HEK293T (cell line): ENCODE data around the gene TRIM10.

ENCODE experiments used
- CTCF ChIA-PET: fragments of 350-600 bp; formaldehyde crosslinking; extraction: SDS; loops from one replicate; lab custom pipeline; 2021; ENCODE audit warnings: antibody characterized with exemption, inconsistent platforms; lab: Yijun Ruan, JAX
- POLR2A ChIA-PET: fragments of 350-600 bp; formaldehyde crosslinking; extraction: SDS; loops from one replicate; lab custom pipeline; 2020; ENCODE audit warnings: antibody characterized with exemption, inconsistent platforms; lab: Yijun Ruan, JAX
- DNase-seq: peaks from one replicate; pipeline ENCODE4 v3.0.0; 2012; ENCODE audit warnings: mixed read lengths; ENCODE audit errors: extremely low spot score
- ARNT ChIP-seq: fragments of 450-650 bp; IDR thresholded peaks from 2 replicates; pipeline ENCODE4 v1.6.1; 2017; ENCODE audit warnings: mild to moderate bottlenecking
- BHLHE40 ChIP-seq: fragments of 450-650 bp; IDR thresholded peaks from 2 replicates; pipeline ENCODE4 v1.6.1; 2016; ENCODE audit warnings: mild to moderate bottlenecking, moderate library complexity, borderline replicate concordance
- CTBP1 ChIP-seq: fragments of 450-650 bp; IDR thresholded peaks from 2 replicates; pipeline ENCODE4 v1.6.1; 2016; ENCODE audit warnings: borderline replicate concordance
- ELF4 ChIP-seq: fragments of 450-650 bp; IDR thresholded peaks from 2 replicates; pipeline ENCODE4 v1.6.1; 2017; ENCODE audit warnings: antibody characterized with exemption
- FOXA1 ChIP-seq: fragments of 450-650 bp; IDR thresholded peaks from 2 replicates; pipeline ENCODE4 v1.6.1; 2016; ENCODE audit warnings: mild to moderate bottlenecking
- FOXK2 ChIP-seq: fragments of 450-650 bp; IDR thresholded peaks from 2 replicates; pipeline ENCODE4 v1.6.1; 2016; ENCODE audit warnings: mild to moderate bottlenecking
- FOXM1 ChIP-seq: fragments of 450-650 bp; IDR thresholded peaks from 2 replicates; pipeline ENCODE4 v1.6.1; 2017; ENCODE audit warnings: mild to moderate bottlenecking, borderline replicate concordance
- HDGF ChIP-seq: fragments of 450-650 bp; IDR thresholded peaks from 2 replicates; pipeline ENCODE4 v1.6.1; 2017; ENCODE audit warnings: antibody characterized with exemption, borderline replicate concordance
- L3MBTL2 ChIP-seq: fragments of 450-650 bp; conservative IDR thresholded peaks from 2 replicates; pipeline ENCODE4 v1.6.1; 2016; ENCODE audit warnings: mild to moderate bottlenecking
- LEF1 ChIP-seq: fragments of 450-650 bp; IDR thresholded peaks from 2 replicates; pipeline ENCODE4 v1.6.1; 2017; ENCODE audit warnings: mild to moderate bottlenecking, borderline replicate concordance
- NFRKB ChIP-seq: fragments of 450-650 bp; IDR thresholded peaks from 2 replicates; pipeline ENCODE4 v1.6.1; 2016; ENCODE audit warnings: mild to moderate bottlenecking, moderate library complexity
- SP1 ChIP-seq: fragments of 450-650 bp; IDR thresholded peaks from 2 replicates; pipeline ENCODE4 v1.6.1; 2017
- SUZ12 ChIP-seq: fragments of 450-650 bp; IDR thresholded peaks from 2 replicates; pipeline ENCODE4 v1.6.1; 2016; ENCODE audit warnings: mild to moderate bottlenecking
- TARDBP ChIP-seq: fragments of 450-650 bp; IDR thresholded peaks from 2 replicates; pipeline ENCODE4 v1.6.1; 2016
- ZNF384 ChIP-seq: fragments of 450-650 bp; IDR thresholded peaks from 2 replicates; pipeline ENCODE4 v1.6.1; 2016
- TF ChIP-seq, protein P1 (sequence below): fragments of 450-650 bp; IDR thresholded peaks from 2 replicates; pipeline ENCODE4 v1.6.1; 2016

TRIM10 gene, protein sequence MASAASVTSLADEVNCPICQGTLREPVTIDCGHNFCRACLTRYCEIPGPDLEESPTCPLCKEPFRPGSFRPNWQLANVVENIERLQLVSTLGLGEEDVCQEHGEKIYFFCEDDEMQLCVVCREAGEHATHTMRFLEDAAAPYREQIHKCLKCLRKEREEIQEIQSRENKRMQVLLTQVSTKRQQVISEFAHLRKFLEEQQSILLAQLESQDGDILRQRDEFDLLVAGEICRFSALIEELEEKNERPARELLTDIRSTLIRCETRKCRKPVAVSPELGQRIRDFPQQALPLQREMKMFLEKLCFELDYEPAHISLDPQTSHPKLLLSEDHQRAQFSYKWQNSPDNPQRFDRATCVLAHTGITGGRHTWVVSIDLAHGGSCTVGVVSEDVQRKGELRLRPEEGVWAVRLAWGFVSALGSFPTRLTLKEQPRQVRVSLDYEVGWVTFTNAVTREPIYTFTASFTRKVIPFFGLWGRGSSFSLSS

DNA sequence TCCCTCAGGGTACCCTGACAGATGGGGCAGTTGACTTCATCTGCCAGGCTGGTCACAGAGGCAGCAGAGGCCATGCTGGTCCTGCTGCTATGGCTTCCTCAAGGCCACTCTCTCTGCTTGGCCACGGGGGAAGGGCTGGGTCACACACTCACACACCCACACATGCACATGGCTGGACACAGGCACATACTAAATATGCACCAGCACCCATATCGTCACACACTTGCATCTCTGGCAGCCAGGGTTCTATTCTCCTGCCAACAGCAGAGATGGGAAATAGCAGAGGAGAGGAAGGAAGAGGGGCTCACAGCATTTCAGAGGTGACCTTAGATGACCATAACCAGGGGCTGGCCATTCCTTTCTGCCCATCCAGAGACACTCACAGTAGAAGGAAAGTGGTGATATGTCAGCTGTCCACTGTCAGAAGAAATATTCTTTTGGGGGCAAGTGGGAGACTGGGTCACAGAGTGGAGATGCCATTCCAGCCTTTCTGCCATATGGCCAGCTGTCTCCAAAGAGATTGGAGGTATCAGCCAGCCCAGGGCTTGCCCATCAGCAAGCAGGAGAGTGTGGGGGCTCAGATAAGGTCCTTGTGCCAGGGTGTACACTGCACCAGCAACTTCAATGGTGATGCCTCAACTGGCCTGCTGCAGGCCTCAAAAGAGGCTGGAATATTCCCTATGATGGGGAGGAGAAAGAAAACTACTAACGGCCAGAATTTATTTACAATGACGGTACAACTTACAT lies at the start of gene TRIM10:
Gene TRIM10 (minus strand): TSS at position 427 of the 747 bp plus-strand sequence. CDS start 353 bp downstream, at position 74.
- ChIA-PET CTCF (no interaction called here), POLR2A (no interaction called here)

DNA sequence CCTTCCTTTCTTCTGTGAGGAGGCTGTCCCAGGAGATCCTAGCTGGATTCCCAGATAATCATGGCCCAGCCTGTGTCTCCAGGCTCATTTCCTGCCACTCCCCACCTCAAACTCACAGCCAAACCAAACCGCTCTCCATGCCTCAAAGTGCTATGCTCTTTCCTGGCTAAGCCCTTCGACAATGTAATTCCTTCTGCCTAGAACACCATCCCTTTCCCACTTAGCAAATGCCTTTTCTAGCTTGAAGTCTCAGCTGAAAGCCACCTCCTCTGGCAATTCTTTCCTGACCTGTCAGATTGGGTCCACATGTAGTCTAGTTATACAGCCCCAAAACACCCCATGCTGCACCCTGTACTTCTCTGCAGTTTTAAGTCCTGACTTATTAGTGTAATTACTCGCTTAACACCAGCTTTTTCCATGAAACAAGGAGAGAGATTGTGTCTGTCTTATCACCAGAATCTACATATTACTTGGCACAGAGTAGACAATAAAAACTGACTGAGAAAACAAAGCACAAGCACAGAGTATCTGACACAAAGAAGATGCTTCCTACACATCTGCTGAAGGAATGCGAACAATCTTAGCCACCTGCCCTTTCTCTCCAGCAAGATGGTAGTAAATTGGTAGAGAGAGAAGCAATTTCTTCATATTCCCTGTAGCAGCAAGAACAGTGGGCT lies 46.7 kb upstream of the TRIM10 start:
- ChIA-PET CTCF (interaction anchor here (0.7 kb wide), 1 partner anchor 77 kb away, joined by 3 read pairs; no protein-coding TSS in a partner anchor), POLR2A (no interaction called here)
- TF ChIP-seq TARDBP, result no peak
- DNase-seq, result no peak

More for the DNA sequence above, at the start of gene TRIM10:
- no peak for DNase-seq
- TF ChIP-seq ARNT, result no peak
- TF ChIP-seq ZNF384, result no peak
- no peak for TF ChIP-seq SUZ12
- no peak for TF ChIP-seq FOXA1
- TF ChIP-seq FOXK2, result no peak
- TF ChIP-seq, protein P1, sequence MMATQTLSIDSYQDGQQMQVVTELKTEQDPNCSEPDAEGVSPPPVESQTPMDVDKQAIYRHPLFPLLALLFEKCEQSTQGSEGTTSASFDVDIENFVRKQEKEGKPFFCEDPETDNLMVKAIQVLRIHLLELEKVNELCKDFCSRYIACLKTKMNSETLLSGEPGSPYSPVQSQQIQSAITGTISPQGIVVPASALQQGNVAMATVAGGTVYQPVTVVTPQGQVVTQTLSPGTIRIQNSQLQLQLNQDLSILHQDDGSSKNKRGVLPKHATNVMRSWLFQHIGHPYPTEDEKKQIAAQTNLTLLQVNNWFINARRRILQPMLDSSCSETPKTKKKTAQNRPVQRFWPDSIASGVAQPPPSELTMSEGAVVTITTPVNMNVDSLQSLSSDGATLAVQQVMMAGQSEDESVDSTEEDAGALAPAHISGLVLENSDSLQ, result no peak
- no peak for TF ChIP-seq SP1
- TF ChIP-seq TARDBP, result no peak
- TF ChIP-seq L3MBTL2, result no peak
- TF ChIP-seq NFRKB, result no peak
- TF ChIP-seq ELF4, result no peak
- no peak for TF ChIP-seq CTBP1
- no peak for TF ChIP-seq LEF1

DNA sequence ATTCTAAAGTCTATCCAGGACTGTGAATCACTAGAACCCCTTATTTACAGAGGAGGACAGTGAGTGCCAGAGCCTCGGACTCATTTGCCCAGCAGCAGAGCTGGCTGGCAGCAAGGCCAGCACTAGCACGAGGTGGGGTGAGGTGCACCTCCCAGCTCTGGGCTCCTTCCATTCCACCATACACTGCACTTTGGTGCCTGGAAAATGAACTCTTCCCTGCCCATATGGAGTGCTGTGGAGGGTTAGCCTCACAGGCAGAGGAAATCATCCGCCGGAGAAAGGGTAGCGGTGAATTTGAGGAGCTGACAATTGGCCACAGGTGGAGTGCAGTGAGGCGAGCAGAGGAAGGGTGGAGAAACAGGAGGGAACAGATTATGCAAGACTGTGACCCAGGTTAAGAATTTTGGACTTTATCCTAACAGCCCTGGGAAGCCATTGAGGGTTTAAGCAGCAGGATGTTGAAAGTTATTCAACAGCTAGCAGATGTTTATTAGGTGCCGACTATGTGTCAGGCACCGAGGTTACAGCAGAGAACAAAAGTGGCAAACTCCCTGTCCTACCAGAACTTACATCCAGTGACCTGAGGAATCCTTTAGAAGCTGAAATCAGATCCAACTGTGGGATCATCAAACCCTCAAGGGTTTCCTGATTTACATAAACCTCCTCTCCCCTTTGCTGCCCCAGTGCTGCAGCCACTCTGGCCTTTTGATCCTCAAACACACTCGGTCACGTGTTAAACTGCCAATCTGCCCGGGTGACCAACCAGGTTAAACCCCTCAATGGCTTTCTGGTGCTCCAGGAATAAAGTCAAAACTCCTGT lies 46.0 kb upstream of the TRIM10 start:
- no peak for TF ChIP-seq BHLHE40
- no peak for TF ChIP-seq LEF1
- no peak for TF ChIP-seq ELF4
- TF ChIP-seq HDGF, result no peak
- TF ChIP-seq, protein P1, result no peak
- TF ChIP-seq FOXM1, result no peak
- no peak for TF ChIP-seq ZNF384
- TF ChIP-seq L3MBTL2, result no peak
- TF ChIP-seq TARDBP, result no peak
- no peak for TF ChIP-seq CTBP1
- TF ChIP-seq FOXK2, result no peak
- no peak for TF ChIP-seq NFRKB
- TF ChIP-seq SUZ12, result no peak
- TF ChIP-seq SP1, result no peak
- no peak for TF ChIP-seq FOXA1
- no peak for TF ChIP-seq ARNT
- CTCF ChIA-PET, result interaction anchor here (0.7 to 1.2 kb wide), 2 partner anchors 76 to 104 kb away, joined by 3 to 5 read pairs; no protein-coding TSS in a partner anchor
- POLR2A ChIA-PET, result no interaction called here
- no peak for DNase-seq

DNA sequence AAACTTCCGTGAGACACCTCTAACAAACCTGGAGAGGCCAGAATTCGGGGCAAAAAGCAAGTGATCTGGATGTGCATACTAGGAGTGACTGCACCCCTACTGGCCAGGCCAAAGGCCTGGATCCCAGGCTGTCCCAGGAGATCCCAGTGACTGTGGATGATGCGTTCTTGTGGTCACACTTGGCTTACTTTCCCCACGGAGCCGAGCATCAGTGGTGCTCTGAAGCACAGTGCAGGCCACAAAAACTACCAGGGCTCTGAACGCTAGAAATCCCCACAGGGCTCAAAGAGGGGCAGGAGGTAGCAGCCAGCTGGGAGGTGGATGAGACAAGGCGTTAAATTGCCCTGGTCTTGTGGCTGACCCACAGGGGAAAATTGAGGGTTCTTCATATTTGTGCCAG lies 45.1 kb upstream of the TRIM10 start:
- POLR2A ChIA-PET, result interaction anchor here (1.2 kb wide), 2 partner anchors 8 to 11 kb away, joined by 3 to 4 read pairs; no protein-coding TSS in a partner anchor
- TF ChIP-seq, protein P1, result no peak
- no peak for TF ChIP-seq CTBP1
- TF ChIP-seq SP1, result no peak
- no peak for TF ChIP-seq FOXM1
- TF ChIP-seq LEF1, result no peak
- TF ChIP-seq L3MBTL2, result no peak
- no peak for TF ChIP-seq TARDBP
- TF ChIP-seq FOXA1, result no peak
- no peak for TF ChIP-seq HDGF
- no peak for TF ChIP-seq BHLHE40
- TF ChIP-seq FOXK2, result no peak
- no peak for TF ChIP-seq SUZ12
- TF ChIP-seq NFRKB, result no peak
- TF ChIP-seq ARNT, result no peak
- no peak for TF ChIP-seq ZNF384
- no peak for TF ChIP-seq ELF4
- DNase-seq, result no peak
- CTCF ChIA-PET, result interaction anchor here (1.2 kb wide), 1 partner anchor 103 kb away, joined by 5 read pairs; no protein-coding TSS in a partner anchor

DNA sequence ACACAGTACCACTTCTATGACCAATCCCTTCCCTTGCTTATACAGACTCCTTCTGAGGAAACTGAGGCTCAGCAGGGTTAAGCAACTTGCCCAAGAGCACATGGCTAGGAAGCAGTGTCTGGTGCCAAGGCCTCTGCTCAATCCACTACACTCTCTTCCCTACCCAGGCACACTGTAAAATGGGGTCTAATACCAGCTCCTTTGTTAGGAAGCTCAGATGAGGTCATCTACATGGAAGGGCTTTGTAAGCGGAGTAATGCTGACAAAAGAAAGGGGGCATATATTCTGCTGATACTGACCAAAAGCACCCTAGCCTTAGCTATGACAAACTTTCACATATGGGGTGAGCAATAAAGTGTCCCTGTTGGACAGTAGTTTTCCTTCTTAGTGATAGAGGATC lies 43.1 kb upstream of the TRIM10 start:
- ChIA-PET CTCF (interaction anchor here (0.8 kb wide), 1 partner anchor 15 kb away, joined by 4 read pairs; no protein-coding TSS in a partner anchor), POLR2A (interaction anchor here (1.0 kb wide), 2 partner anchors 9 to 10 kb away, joined by 4 read pairs; partner anchors contain the start of gene TRIM26)
- DNase-seq, result no peak
- TF ChIP-seq NFRKB (no peak), FOXA1 (no peak), HDGF (no peak), FOXK2 (no peak), BHLHE40 (no peak), FOXM1 (no peak), SP1 (no peak), TARDBP (no peak), LEF1 (no peak), ARNT (no peak), ZNF384 (no peak), SUZ12 (no peak), ELF4 (no peak), L3MBTL2 (no peak), CTBP1 (no peak)
- TF ChIP-seq, protein P1, result no peak
